GM21717 (cell line): ENCODE measurements around the gene PTPN14.

Source experiments
- ATAC-seq: cut with Tn5 transposase; IDR thresholded peaks from one replicate; pipeline ENCODE4 v1.9.1; 2021; ENCODE audit warnings: mild to moderate bottlenecking, moderate library complexity; ENCODE audit not compliant: unreplicated experiment

The PTPN14 gene

DNA sequence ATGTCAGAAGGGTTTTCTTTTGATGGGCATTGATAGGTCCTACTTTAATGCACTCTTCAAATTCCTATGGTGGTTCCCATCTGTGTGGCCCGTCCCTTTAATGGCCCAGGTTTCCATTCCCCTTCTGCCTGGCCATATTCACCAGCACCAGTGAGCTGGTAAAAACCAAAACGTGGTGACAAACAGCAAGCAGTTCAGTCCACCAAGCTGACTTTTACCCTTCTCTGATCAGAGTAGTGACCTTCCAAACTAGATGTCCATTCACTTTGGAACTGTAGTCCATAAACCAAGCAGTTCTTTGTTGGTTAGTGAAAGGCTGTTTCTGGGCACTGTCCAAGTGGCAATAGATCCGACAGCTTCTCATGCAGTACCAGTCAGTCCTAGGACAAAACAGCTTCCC is 209.9 kb downstream of the PTPN14 start:
- no peak for ATAC-seq

DNA sequence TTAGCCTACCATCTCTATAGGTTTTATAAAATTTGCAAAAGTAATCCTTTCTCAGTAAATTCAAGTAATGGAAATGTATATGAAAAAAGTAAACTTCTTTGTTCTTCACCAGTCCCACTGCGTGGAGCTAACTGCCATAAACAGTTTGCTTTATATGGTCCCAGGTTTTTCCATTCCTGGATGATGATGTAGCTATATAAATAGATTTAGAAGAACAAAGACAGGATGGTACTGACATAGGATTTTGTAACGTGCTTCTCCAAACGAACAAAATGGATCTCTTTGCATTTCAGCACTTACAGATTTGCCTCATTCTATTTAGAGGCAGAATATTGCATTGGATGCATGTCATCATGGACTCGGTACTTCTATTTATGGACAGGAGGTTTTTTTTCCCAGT is 213.2 kb downstream of the PTPN14 start:
- no peak for ATAC-seq

DNA sequence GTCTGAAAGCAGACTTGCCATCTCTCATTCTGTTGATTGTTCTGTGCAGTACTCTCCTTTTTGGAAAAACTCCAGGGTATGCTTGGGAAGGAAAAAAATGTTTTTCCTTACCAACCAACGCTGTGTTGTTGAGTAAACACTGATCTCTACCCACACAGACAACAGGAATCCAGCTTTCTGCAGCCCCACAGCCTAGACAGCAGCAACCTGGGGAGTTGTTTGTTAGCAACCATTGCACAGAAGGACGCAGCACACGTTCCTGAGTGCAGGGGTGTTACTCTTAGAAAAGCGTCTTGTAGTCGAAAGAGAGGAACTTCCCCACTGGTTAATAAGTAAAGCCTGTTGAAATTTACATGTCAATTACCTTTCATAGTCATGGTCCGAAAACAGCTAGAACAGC is 213.9 kb downstream of the PTPN14 start:
- no peak for ATAC-seq

DNA sequence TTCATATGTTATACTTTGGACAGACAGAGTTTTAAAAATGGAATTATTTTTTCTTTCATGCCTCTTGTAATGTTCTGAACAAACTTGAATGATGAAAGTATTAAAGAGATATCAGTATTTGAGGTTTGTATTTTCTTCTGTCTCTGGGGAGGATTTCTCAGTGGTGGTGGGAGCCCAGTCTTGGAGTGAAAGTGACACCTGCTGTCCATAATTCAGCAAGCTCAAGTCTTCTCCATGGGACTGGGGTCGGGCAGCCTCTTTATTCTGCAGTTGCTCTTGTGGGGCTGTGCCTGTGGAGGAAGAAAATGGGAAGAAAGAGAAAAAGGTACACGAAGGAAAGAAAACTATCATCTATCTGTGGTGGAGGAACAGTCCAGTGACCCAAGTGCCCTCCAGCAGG is 214.4 kb downstream of the PTPN14 start:
- no peak for ATAC-seq

DNA sequence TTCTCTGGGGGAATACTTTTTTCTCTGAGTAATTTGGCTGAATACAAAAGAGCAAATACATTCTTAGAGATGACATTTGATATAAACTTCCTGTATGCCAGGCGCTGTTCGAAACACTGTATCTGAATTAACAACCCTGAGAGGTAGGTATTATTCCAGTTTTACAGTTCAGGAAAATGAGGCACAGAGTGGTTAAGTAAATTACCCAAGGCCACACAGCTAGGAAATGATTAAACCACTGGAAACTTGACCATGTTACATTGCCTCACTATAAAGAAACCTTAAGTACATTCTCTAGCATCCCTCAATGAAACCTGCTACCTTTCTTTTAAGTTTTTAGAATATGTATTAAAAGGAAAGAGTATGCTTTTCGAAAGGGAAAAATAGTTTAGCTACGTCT is 215.8 kb downstream of the PTPN14 start:
- no peak for ATAC-seq

DNA sequence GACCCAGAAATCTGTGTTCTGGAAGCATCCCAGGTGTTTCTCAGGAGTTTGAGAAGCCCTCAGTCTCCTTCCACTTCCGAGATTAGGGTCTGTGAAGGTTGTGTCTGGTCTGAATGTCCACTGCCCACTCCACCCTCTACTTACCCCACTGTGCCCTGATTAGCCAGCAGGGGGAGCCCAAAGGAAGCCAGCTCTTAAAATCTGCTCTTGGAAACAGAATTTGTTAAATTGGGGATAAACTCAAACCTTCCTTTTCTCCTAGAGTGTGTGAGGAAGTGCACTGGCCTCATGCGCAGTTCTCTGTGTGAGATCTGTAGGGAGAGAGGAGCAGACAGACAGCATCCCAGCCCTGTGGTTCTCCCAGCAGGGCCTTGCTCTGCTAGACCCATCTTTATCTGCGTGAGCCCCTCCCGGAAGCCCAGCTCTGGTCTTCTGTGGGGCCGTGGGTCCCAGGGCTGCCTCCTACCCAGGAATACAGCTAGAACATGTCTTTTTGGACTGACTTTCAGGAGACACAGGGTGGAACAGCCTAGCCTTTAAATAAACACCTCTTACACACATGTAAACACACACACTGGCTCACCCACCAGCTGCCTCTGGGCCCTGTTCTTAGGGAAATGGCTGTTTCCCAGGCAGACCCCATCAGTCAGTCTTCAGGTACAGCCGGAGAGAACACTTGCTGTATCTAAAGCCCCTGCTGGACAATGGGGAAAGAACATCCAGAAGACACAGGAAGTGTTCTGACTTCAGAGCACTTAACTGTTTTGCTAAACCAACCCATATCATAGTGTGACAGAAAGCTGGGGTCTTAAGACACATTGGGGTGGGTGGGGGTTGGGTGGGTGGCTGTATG is 218.2 kb downstream of the PTPN14 start:
- no peak for ATAC-seq

DNA sequence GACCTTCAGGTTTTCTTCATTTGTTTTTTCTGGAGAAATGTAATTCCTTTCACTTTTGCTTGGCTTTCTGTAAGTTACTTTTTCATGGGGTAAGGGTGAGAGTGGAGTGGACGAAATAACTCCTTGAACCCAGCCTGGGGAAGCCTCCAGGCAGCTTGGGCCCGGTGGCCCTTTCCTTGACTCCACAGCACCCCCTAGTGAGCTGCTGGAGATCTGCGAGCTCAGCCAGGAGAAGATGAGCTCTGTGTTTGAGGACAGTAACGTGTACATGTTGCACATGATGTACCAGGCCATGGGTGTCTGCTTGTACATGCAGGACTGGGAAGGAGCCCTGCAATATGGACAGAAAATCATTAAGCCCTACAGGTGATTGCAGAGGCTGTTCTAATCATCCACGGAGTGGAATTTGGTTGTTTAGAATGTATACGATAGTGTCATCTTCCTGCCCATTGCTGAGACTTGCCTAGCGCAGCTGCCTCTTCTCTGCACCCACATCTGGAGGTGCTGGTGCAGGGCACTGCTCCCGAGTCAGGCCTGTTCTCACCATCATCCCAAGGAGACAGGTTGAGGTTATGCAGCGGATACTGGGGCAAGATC is 219.5 kb downstream of the PTPN14 start:
- ATAC-seq: no peak

DNA sequence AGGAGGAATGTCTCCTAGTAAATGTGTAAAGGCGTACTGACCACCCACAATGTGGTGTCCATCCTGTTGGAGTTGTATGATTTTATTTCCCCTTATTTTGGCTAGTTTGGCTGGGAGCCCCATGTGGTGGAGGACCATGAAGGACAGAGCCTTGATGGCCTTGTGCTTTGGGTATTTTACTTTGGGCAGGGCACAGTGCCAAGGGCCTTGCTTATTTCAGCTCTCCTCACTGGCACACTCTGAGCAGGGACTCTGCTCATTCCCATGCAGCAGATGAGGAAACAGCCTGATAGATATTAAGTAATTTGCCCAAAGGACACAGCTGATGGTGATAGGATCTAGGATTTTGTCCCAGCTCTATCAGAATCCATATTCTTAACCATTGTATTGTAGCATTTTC is 220.2 kb downstream of the PTPN14 start:
- ATAC-seq: no peak

DNA sequence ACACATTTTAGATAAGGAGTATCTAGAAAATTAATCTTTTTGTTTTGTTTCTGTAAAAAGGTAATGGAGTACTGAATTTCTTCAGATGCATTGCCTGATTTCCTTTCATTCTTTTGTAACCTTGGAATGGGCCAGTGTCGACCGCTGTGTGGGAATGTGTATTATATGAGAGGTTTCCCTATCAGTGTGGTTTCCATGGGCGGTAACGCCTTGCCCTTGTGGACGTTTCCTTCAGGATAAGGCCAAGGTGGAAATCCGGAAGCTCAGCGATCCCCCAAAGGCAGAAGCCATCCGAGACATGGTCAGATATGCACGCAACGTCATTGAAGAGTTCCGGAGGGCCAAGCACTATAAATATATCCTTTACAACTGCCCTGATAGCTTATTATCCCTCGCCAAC is 220.7 kb downstream of the PTPN14 start:
- no peak for ATAC-seq

DNA sequence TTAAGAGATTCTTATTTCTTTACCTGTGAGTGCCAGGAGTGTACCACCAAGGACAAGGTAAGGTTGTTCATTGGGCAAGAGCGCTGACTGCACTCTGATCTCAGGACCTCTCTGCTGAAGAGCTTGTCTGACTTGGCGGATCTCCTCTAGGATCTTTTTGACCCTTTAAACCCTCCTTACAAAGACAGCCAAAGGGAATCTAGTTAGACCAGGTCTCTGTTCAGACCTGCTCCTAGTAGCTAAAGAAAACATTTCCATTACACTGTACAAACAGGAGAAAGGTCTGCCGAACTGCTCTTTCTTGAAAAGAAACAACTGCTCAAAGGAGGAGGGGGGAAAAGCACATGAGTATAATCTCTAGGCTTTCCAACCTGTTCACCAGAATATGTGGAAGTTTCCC is 221.2 kb downstream of the PTPN14 start:
- ATAC-seq: no peak

DNA sequence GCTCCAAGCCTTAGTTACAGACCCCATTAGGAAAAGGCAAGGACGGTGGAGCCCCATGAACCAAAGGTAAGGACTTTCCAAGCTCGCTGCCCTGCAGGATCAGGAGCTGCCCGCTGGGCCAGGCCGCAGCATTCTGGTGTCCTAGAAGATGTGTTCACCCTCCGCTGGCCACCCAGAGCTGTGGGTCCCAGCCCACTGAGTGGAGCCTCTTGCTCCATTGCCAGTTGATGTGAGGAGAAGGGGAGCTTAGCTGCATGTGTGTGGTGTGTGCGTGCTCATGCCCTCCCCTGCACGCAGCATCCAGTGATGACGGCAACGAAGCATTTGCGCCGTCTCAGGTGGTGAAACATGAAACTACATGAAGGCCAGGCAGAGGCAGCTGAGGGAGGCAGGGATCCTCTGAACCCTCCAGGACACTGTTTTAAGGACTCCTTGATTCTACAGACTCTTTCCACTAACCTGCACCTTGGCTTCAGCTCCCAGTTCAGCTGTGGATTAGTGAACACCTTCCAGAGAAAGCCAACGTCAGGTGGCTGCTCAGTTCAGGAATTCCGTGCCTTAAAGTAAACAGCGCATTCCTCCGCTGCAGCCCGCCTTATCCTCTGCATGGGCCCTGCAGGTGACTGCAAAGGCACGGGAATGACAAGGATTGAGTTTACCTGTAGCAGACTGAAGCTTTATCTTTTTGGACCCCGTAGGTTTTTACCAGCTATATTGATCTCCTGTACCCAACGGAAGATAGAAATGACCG is 221.8 kb downstream of the PTPN14 start:
- no peak for ATAC-seq

DNA sequence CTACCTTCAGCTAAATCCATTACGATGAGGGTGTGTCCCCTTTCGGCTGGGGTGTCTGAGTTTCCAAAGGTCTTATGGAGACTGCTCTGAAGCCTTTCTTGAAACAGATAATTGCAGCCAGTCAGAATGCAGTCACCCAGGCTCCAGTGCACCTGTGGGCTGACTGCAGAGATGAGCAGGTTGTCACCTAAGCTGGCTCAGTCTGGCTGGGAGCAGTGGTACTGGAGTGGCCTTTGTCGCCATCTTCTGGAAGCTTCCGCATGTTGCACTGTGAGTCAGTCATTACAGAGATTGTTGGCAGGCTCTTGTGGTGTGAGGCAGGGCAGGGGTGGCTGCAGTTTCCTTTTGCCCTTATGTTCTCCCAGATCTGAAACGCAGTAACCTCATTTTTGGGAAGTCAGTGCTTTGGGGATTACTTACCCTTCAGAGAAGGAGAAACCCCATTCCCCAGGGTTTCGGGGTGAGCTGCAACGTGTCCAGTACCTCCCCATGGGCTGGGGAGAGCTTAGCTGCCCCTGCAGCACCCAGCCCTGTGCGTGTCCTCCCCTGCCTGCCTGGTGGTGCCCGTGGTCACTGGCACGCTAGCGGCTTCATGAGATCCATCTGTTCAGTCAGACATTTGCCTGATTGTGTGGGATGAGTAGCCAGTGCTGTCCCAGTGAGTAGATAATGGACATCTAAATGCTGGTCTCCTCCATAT is 222.5 kb downstream of the PTPN14 start:
- ATAC-seq: peak; percentile 93

DNA sequence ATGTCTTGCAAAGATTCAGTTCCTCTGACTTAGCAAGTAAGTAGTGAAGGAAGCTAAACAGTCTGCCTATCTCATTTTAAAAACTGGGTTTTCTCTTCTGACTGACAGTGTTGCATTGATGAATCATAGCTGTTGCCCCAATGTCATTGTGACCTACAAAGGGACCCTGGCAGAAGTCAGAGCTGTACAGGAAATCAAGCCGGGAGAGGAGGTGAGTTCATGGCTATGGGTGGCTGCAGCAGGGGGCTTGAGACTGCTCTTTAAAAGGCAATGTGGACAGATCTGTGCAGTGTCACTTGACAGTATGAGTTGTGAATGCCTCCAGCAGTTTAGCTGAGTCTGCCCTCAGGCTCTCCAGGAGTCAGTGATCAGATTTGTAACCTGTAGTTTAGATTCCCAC is 223.9 kb downstream of the PTPN14 start:
- no peak for ATAC-seq

DNA sequence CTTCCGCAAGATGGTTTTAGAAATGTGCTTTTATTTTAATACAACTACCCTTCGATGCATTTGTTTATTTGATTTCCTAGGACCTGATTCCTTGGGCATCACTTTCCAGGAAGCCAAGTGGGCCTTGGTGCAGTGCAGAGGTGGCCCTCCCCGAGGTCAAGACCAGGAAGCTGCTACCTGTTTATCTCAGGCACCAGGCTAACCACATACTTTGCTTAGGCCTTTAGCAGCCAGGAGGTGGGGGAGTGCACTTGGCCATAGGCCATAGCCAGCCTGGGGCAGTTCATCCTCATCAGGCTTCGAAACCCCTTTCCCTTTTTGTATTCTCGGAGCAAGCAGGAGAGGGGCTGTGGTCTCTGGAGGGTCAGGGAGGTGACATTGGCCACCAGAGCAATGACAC is 225.0 kb downstream of the PTPN14 start:
- no peak for ATAC-seq

DNA sequence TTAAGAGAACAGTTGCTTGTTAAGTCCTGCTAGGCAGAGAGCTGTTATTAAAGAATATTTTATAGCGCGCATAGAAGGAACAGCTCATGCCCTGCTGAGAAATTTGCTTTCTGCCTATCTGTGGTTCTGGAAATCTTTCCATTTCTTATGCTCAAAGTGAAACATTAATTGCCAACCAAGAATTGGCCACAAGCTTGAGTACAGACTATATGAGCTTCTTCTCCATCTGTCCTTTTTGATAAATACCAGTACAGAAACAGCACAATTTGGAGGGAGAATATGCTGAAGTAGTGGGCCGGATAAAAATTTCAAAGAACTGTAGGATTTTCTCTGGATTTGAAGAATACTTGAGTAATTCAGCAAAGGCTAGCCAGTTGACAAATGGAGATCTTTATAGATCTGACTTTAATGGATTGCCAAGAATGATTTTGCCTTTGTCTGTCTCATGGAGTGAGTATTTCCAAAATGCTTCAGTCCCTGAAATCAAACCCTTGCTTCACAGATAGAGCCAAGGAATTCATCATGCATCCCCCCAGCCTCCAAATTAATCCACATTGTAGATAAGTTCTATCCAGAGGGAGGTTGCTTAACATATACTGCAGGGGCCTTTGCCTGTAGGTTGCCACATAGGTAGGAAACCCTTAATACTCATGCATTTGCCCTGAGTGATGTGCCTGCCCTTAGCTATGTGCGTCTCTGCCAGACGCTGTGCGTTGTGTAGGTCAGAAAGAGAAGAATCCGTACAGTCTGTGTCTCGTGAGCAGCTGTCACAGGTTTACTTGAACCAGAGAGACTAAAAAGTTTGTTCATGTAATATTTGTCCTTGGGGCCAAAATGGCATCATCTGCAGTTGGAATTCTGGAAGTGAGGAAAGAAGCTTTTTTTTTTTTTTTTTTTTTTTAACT is 226.3 kb downstream of the PTPN14 start:
- ATAC-seq: no peak

DNA sequence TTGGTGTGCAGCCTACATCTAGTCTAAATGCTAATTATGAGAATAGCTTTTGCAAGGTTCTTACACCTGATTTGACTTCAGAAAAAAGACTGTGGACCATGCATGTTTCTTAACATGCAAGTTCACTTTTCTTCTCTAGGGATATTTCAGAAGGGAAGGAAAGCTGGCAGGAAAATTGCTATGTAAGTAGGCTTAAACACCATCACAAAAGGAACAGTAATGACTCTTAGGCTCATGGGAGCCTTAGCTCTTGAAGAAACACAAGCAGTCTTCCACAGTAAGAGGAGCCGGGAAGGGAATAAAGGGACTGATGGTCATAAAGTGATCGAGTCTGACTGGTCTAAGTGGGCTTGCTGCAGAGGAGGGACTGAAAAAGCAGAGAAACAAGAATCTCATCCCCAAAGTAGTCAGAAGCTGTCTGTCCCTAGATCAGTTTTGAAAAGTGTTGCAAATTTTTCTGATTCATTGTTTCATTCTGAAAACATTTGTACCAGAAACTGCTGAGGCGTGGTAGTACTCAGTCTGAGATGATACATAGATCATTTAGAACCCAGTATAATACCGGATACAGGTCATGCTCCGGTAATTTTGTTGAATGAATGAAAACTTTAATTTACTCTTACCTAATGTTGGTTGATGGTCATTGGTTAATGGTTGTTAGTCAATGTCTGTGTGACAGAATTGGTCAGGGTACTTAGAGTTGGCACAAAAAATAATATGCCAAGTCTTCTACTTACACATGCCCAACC is 229.5 kb downstream of the PTPN14 start:
- ATAC-seq: peak; percentile 60

DNA sequence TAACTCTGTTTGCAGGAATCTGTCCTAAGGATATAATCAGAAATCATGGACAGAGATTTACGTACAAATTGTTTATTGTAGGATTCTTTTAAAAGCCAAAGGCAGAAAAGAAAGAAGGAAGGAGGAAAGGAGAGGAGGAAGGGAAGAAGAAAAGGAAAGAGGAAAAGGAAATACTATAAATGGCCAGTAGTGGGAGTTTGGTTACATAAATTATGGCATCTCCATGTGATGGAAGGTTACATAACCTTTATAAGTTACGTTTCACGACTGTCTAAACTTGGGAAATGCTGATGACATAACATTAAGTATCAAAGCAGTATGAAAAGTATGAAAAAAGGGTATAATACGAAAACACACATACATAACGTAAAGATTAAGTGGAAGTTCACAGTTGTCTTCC is 231.5 kb downstream of the PTPN14 start:
- ATAC-seq: no peak

DNA sequence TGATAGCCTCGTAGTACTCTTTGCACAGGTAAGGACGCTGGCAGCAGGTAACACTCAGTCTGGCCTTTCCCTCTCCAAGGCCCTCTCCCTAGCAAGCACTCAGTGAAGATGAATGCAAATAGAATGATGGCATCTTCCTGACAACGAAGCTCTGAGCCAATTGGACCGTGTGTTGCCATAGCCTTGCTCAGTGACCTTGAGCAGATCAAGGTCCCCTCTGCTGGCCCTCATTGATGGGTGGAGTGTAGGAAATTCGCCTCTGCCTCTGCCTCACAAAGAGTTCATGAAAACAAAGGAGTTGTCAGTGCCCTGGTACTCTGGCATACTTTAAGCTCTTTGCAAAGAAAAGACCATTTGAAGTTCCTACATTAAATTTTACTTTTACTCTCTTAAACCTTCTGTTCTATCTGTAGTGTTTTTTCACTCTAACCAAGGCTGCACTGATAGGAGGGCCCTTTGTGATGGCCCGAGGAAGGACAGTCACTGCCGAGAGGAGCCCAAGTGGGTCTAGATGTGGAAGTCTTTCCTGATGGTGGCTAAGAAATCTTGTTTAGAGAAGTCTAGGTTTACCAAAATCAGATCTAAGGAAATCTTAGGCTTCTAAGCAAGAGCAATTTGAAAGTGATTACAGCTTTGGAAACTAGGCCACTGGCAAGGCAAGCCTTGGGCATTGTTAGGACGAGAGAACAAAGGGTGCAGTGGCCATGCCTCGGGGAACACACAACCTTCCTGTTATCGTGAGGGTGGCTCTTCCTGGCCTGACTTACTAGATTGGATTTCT is 232.3 kb downstream of the PTPN14 start:
- no peak for ATAC-seq

DNA sequence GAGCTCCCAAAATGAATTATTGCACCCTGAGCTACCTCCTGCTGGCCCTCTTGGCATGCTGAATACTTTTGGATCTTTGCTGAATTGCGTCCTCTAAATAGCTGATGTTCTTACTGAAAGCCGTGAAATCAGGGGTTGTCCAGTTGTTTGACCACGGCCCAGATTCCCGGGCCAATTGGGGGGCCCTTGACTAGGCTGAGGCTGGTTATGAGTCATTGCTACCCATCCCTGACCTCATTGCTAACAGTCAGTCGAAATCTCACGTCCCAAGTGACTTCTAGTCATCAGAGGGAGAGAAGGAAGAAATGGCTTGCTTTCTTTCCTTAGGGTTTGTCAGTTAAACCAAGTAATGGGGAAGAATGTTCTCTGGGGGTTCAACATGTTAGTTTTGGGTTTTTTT is 233.0 kb downstream of the PTPN14 start:
- ATAC-seq: no peak
